Activated B cell treated with CpG ODN at 0.5 μM for 24 hours (primary cell): Measurements from ENCODE around the gene PPP2R2B. TPM values are rescaled to one million over a fixed set of nuclear protein-coding genes. Genes with fewer than 3 reads are reported as not detected.

Source experiments
- ATAC-seq: fragments of 200-7000 bp; cut with Tn5 transposase; one replicate; pipeline ENCODE4 v1.10.0; 2021; ENCODE audit warnings: low read depth, mild to moderate bottlenecking, moderate library complexity
- CTCF ChIA-PET: fragments of 350-600 bp; sonication (Branson Sonifier 250); formaldehyde crosslinking; loops from one replicate; lab custom pipeline; 2021; ENCODE audit warnings: antibody characterized with exemption; lab: Charles Lee
- POLR2A ChIA-PET: fragments of 350-600 bp; sonication (Branson Sonifier 250); formaldehyde crosslinking; loops from one replicate; lab custom pipeline; 2021; ENCODE audit warnings: antibody characterized with exemption; lab: Charles Lee
- DNase-seq: peaks from one replicate; pipeline ENCODE4 v3.0.0; 2022
- H3K27ac Mint-ChIP-seq: one replicate; pipeline ENCODE4 v1.8.0; 2020; ENCODE audit warnings: mixed read lengths
- H3K27me3 Mint-ChIP-seq: one replicate; pipeline ENCODE4 v1.8.0; 2021; ENCODE audit warnings: mixed read lengths
- H3K36me3 Mint-ChIP-seq: one replicate; pipeline ENCODE4 v1.8.0; 2021; ENCODE audit warnings: low read depth, mixed read lengths
- H3K4me1 Mint-ChIP-seq: one replicate; pipeline ENCODE4 v1.8.0; 2021; ENCODE audit warnings: mixed read lengths
- H3K4me3 Mint-ChIP-seq: one replicate; pipeline ENCODE4 v1.8.0; 2020; ENCODE audit warnings: mild to moderate bottlenecking, mixed read lengths
- H3K9me3 Mint-ChIP-seq: one replicate; pipeline ENCODE4 v1.8.0; 2020; ENCODE audit warnings: mixed read lengths
- CTCF ChIP-seq: fragments of 200-600 bp; IDR thresholded peaks from one replicate; pipeline ENCODE4 v1.8.0; 2022; ENCODE audit warnings: antibody characterized with exemption, mild to moderate bottlenecking
- intact Hi-C: fragments of 100-400 bp; cut with micrococcal nuclease; formaldehyde crosslinking; loops from one replicate; pipeline ENCODE4 v1.15.1; 2024
- total RNA-seq: library from RNA; stranded (reverse); gene quantifications from 2 replicates; pipeline ENCODE4 v1.2.3, GENCODE V29; 2022

PPP2R2B gene
- total RNA-seq, 1 donor from 2014 or later: not detected

GRCh38 chr5:146877783-146878475, 628 bp downstream of the PPP2R2B start:
- POLR2A ChIA-PET: no interaction called here
- Mint-ChIP-seq H3K4me3 (peak overlapping the region; percentile 29), H3K27me3 (peaks cover 35% of the 10 kb centered on the region), H3K4me1 (peaks cover 17% of the 10 kb centered on the region), H3K27ac (no peak overlapping the region), H3K36me3 (no peaks in the 10 kb centered on the region), H3K9me3 (no peaks in the 10 kb centered on the region)
- TF ChIP-seq CTCF: no peak
- DNase-seq: no peak
- intact Hi-C loops: no loop called here
- CTCF ChIA-PET: no interaction called here
- no peak for ATAC-seq

DNA sequence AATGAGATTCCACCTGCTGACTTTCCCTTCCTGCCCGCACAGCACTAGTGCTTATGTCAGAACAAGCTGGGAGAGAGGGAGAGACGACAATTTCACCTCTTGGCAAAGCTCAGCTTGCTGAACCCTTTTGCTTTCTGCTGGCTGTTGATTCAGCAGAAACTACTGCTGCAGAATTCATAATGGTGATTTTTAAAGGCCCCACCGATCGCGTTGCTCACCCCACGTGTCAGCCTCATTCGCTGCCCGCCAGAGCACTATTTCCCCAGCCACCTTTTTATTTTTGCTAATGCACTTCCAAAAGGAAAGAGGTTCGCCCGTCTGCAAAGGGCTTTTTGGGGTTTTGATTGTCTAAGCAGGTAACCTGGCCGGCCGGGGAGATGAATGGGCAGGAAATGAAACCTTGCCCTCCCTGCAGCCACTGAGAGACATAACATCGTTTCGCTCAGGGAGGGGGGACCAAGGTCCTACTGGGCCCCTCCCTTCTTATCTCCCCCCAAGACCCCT, 1.3 kb downstream of the PPP2R2B start:
- peak overlapping the region; percentile 29 for H3K4me3 Mint-ChIP-seq
- CTCF ChIA-PET: no interaction called here
- peaks cover 35% of the 10 kb centered on the region for H3K27me3 Mint-ChIP-seq
- intact Hi-C loops: no loop called here
- DNase-seq: no peak
- peaks cover 17% of the 10 kb centered on the region for H3K4me1 Mint-ChIP-seq
- no peaks in the 10 kb centered on the region for H3K9me3 Mint-ChIP-seq
- ATAC-seq: no peak
- H3K36me3 Mint-ChIP-seq: no peaks in the 10 kb centered on the region
- H3K27ac Mint-ChIP-seq: no peak overlapping the region
- TF ChIP-seq CTCF: no peak
- POLR2A ChIA-PET: no interaction called here

- no peak for DNase-seq
- intact Hi-C loops: no loop called here
These were observed 5.2 kb downstream of the PPP2R2B start for GRCh38 chr5:146873186-146873917.

GRCh38 chr5:146872188-146872587, 6.4 kb downstream of the PPP2R2B start:
- H3K36me3 Mint-ChIP-seq: no peaks in the 10 kb centered on the region
- ATAC-seq (no peak), DNase-seq (no peak)
- H3K27me3 Mint-ChIP-seq: peaks cover 17% of the 10 kb centered on the region
- H3K9me3 Mint-ChIP-seq: no peaks in the 10 kb centered on the region
- H3K27ac Mint-ChIP-seq: no peak overlapping the region
- CTCF ChIA-PET: no interaction called here
- H3K4me3 Mint-ChIP-seq: no peak overlapping the region
- POLR2A ChIA-PET: no interaction called here
- intact Hi-C loops: no loop called here
- no peak for TF ChIP-seq CTCF
- peaks cover 4% of the 10 kb centered on the region for H3K4me1 Mint-ChIP-seq

More at GRCh38 chr5:146873186-146873917, 5.2 kb downstream of the PPP2R2B start:
- POLR2A ChIA-PET: no interaction called here
- Mint-ChIP-seq H3K9me3 (no peaks in the 10 kb centered on the region), H3K4me1 (peaks cover 10% of the 10 kb centered on the region), H3K27ac (no peak overlapping the region), H3K36me3 (no peaks in the 10 kb centered on the region), H3K27me3 (peaks cover 23% of the 10 kb centered on the region), H3K4me3 (no peak overlapping the region)
- ATAC-seq: no peak
- no peak for TF ChIP-seq CTCF
- CTCF ChIA-PET: no interaction called here

DNA sequence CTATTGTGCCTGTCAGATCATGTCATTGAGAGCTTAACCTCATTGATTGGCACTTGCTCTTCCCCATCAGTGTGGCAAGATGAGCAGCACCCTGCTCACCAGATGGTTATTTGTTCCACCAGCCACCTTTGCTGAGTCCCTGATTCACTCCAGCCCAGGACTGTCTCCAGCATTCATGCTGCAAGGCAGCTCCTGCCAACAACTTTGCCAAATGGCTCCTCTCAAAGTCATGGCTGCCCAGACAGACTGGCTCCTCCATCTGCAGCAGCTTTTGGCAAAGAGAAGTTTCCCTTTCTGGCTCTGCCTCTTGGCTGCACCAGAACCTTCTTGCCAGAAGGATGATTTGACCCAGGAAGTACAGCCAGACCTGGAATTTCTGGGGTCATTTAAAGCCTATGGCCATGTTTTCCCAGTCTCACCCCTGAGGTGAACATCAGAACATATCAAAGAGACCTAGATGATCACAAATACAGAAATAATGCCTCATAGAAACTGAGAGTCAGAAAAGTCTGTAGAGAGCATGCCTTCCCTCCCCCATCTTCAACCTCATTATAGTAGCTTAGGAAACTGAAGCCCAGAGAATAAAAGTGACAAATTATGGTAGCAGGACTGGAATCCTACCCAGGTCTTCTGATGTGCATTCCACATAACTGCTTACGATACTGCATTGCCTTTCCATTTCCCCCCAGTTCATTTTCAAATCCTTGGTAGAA, 10.4 kb downstream of the PPP2R2B start:
- Mint-ChIP-seq H3K27me3 (no peaks in the 10 kb centered on the region), H3K4me3 (no peak overlapping the region), H3K27ac (no peak overlapping the region), H3K4me1 (no peaks in the 10 kb centered on the region), H3K36me3 (no peaks in the 10 kb centered on the region), H3K9me3 (no peaks in the 10 kb centered on the region)
- no peak for TF ChIP-seq CTCF
- intact Hi-C loops: no loop called here
- ChIA-PET CTCF (no interaction called here), POLR2A (no interaction called here)
- DNase-seq: no peak
- ATAC-seq: no peak
